Upper lobe of left lung (tissue), 6 donors: ENCODE results near the gene CAPRIN1. TPM values are rescaled to one million over a fixed set of nuclear protein-coding genes. Genes with fewer than 3 reads are reported as not detected.

Experiments used
- ATAC-seq, 2 donors: fragments of 200-7000 bp; cut with Tn5 transposase; one replicate each; pipeline ENCODE4 v1.9.1; 2022; ENCODE audit warnings: mild to moderate bottlenecking in 2 of 2, moderate library complexity in 2 of 2; ENCODE audit not compliant: low FRiP score in 2 of 2
- DNase-seq, 2 donors: peaks; one replicate each; pipeline ENCODE4 v3.0.0-alpha.2; 2019 to 2020
- H3K27ac ChIP-seq, 4 donors: fragments of 200-600 bp; sonication (generic); one replicate each; pipeline ENCODE4 v1.5.1; 2016 to 2019
- H3K27me3 ChIP-seq, 4 donors: fragments of 200-600 bp; sonication (generic); one replicate each; pipeline ENCODE4 v1.5.1; 2017 to 2019
- H3K36me3 ChIP-seq, 4 donors: fragments of 200-600 bp; sonication (generic); one replicate each; pipeline ENCODE4 v1.5.1; 2016 to 2019
- H3K4me1 ChIP-seq, 4 donors: fragments of 200-600 bp; sonication (generic); one replicate each; pipeline ENCODE4 v1.5.1; 2018 to 2019
- H3K4me3 ChIP-seq, 4 donors: fragments of 200-600 bp; sonication (generic); one replicate each; pipeline ENCODE4 v1.5.1; 2017 to 2019; ENCODE audit warnings: mild to moderate bottlenecking in 2 of 4, moderate library complexity in 1 of 4
- H3K9me3 ChIP-seq, 4 donors: fragments of 200-600 bp; sonication (generic); one replicate each; pipeline ENCODE4 v1.5.1; 2018 to 2019
- CTCF ChIP-seq, 6 experiments: fragments of 450-650 bp in 4 of 6; fragments of 200-600 bp in 2 of 6; sonication (generic) in 2 of 6; IDR thresholded peaks; one replicate each; pipeline ENCODE4 v1.5.1; 2016 to 2019; ENCODE audit warnings: antibody characterized with exemption in 6 of 6
- EP300 ChIP-seq, 4 donors: sonication (generic); formaldehyde crosslinking; IDR thresholded peaks; one replicate each; pipeline ENCODE4 v1.5.1; 2017; ENCODE audit warnings: antibody characterized with exemption in 4 of 4, control low read depth in 2 of 4
- POLR2A ChIP-seq, 4 donors: fragments of 450-650 bp; IDR thresholded peaks; one replicate each; pipeline ENCODE4 v1.5.1; 2016 to 2017; ENCODE audit warnings: antibody characterized with exemption in 4 of 4, mild to moderate bottlenecking in 2 of 4
- POLR2AphosphoS5 ChIP-seq, 2 donors: sonication (generic); formaldehyde crosslinking; IDR thresholded peaks; one replicate each; pipeline ENCODE4 v1.5.1; 2017; ENCODE audit warnings: antibody characterized with exemption in 2 of 2
- WGBS, 2 donors: methylation state at CpG; one replicate each; pipeline ENCODE4 v1.1.5; 2017 to 2018; 5-methylcytosine and 5-hydroxymethylcytosine counted together
- total RNA-seq, 6 donors: library from RNA; depleted of rRNA in 4 of 6; stranded (reverse); fragments of >200 nt in 4 of 6; gene quantifications; one replicate each; pipeline versions ENCODE4 v1.1.0 to v1.2.1, GENCODE V29; 2016 to 2021
- donor health status: DM: no; HTN: no; CAD: no; lungs with moderate emphysema.
- donor health status: DM: no; HTN: yes; CAD: no; lungs with severe emphysema.

The CAPRIN1 gene
- total RNA-seq, 6 donors from 2014 or later, result 144 to 265 (median 153) TPM

GRCh38 chr11:34128824-34129223 is 77.3 kb downstream of the CAPRIN1 start:
- ATAC-seq (no peak), DNase-seq (no peak)
- 97 to 100% methylated on average over 3 of the region's 3 CpGs for WGBS, 2 donors
- Histone ChIP-seq H3K4me3 (no peak overlapping the region), H3K27ac (no peak overlapping the region), H3K9me3 (no peaks in the 10 kb centered on the region), H3K27me3 (no peaks in the 10 kb centered on the region), H3K36me3 (peaks cover 25 to 89% (median 72%) of the 10 kb centered on the region in 4 donors), H3K4me1 (no peaks in the 10 kb centered on the region)
- TF ChIP-seq CTCF (IDR thresholded peaks at IDR 0.05) (no peak), POLR2A (IDR thresholded peaks at IDR 0.05) (no peak), POLR2AphosphoS5 (IDR thresholded peaks at IDR 0.05) (no peak), EP300 (IDR thresholded peaks at IDR 0.05) (no peak)

- 86 to 94% methylated on average over 4 of the region's 4 CpGs for WGBS, 2 donors
Measured at GRCh38 chr11:34132261-34132965, 80.9 kb downstream of the CAPRIN1 start.

GRCh38 chr11:34134765-34135164 is 83.2 kb downstream of the CAPRIN1 start:
- H3K36me3 ChIP-seq, result peaks cover 33 to 96% (median 87%) of the 10 kb centered on the region in 4 donors

More at GRCh38 chr11:34132261-34132965, 80.9 kb downstream of the CAPRIN1 start:
- TF ChIP-seq POLR2A (IDR thresholded peaks at IDR 0.05) (no peak), POLR2AphosphoS5 (IDR thresholded peaks at IDR 0.05) (no peak), CTCF (IDR thresholded peaks at IDR 0.05) (no peak), EP300 (IDR thresholded peaks at IDR 0.05) (no peak)
- H3K36me3 ChIP-seq, result peaks cover 29 to 89% (median 78%) of the 10 kb centered on the region in 4 donors
- H3K27ac ChIP-seq, result no peak overlapping the region
- no peak for ATAC-seq
- DNase-seq, result no peak
- H3K27me3 ChIP-seq, result no peaks in the 10 kb centered on the region
- no peaks in the 10 kb centered on the region for H3K9me3 ChIP-seq
- no peak overlapping the region for H3K4me3 ChIP-seq
- no peaks in the 10 kb centered on the region for H3K4me1 ChIP-seq

GRCh38 chr11:34135439-34135838 is 83.9 kb downstream of the CAPRIN1 start:
- DNase-seq (no peak), ATAC-seq (no peak)
- Histone ChIP-seq H3K4me3 (no peak overlapping the region), H3K4me1 (no peaks in the 10 kb centered on the region), H3K9me3 (no peaks in the 10 kb centered on the region), H3K27ac (no peak overlapping the region), H3K27me3 (no peaks in the 10 kb centered on the region), H3K36me3 (peaks cover 33 to 99% (median 90%) of the 10 kb centered on the region in 4 donors)
- TF ChIP-seq EP300 (IDR thresholded peaks at IDR 0.05) (no peak), POLR2AphosphoS5 (IDR thresholded peaks at IDR 0.05) (no peak), POLR2A (IDR thresholded peaks at IDR 0.05) (no peak), CTCF (IDR thresholded peaks at IDR 0.05) (no peak)
- WGBS, 2 donors, result 91 to 98% methylated on average over 3 of the region's 3 CpGs

More at GRCh38 chr11:34134765-34135164, 83.2 kb downstream of the CAPRIN1 start:
- no peaks in the 10 kb centered on the region for H3K4me1 ChIP-seq
- H3K9me3 ChIP-seq, result no peaks in the 10 kb centered on the region
- no peak overlapping the region for H3K27ac ChIP-seq
- ATAC-seq (no peak), DNase-seq (no peak)
- WGBS, 2 donors, result 78 to 95% methylated on average over 5 of the region's 5 CpGs
- TF ChIP-seq POLR2AphosphoS5 (IDR thresholded peaks at IDR 0.05) (no peak), POLR2A (IDR thresholded peaks at IDR 0.05) (no peak), EP300 (IDR thresholded peaks at IDR 0.05) (no peak), CTCF (IDR thresholded peaks at IDR 0.05) (no peak)
- no peak overlapping the region for H3K4me3 ChIP-seq
- H3K27me3 ChIP-seq, result no peaks in the 10 kb centered on the region

- DNase-seq (no peak), ATAC-seq (no peak)
- no peaks in the 10 kb centered on the region for H3K4me1 ChIP-seq
- peaks cover 30 to 99% (median 91%) of the 10 kb centered on the region in 4 donors for H3K36me3 ChIP-seq
- no peaks in the 10 kb centered on the region for H3K9me3 ChIP-seq
- WGBS, 2 donors, result 96 to 98% methylated on average over 6 to 8 of the region's 8 CpGs
- H3K27me3 ChIP-seq, result no peaks in the 10 kb centered on the region
- no peak overlapping the region for H3K4me3 ChIP-seq
- no peak for TF ChIP-seq POLR2AphosphoS5 (IDR thresholded peaks at IDR 0.05)
- no peak overlapping the region for H3K27ac ChIP-seq
Measured at GRCh38 chr11:34136420-34136819, 84.9 kb downstream of the CAPRIN1 start.
